Measurements from ENCODE around the gene LEMD3.

Gene LEMD3

DNA sequence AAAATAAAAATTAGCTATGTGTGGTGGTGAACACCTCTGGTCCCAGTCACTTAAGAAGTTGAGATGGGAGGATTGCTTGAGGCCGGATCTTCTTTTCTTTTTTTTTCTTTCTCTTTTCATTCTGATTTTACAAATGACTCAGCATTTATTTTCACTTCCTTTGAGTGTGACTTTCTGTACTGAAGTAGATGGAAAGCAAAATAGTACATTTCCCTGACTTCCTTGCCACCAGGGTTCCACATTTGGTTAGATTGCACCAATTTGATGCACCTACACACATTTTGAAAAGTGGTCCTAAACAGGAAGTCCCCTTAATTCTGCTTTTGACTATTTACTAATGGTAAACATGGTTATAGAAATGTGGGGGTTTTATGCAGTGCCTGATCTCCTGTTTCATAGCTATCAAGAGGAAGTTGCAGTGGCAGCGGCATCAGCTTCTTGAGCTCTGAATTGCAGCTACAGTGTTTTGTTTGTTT is 13.0 kb upstream of the LEMD3 start:
- Histone ChIP-seq H3K36me3 (no peaks in the 10 kb centered on the region), H3K9me3 (no peaks in the 10 kb centered on the region), H3K4me3 (no peak overlapping the region), H3K27me3 (peaks cover 0 to 12% of the 10 kb centered on the region in 2 donors), H3K4me1 (no peaks in the 10 kb centered on the region), H3K27ac (no peak overlapping the region)
- TF ChIP-seq, protein P1, sequence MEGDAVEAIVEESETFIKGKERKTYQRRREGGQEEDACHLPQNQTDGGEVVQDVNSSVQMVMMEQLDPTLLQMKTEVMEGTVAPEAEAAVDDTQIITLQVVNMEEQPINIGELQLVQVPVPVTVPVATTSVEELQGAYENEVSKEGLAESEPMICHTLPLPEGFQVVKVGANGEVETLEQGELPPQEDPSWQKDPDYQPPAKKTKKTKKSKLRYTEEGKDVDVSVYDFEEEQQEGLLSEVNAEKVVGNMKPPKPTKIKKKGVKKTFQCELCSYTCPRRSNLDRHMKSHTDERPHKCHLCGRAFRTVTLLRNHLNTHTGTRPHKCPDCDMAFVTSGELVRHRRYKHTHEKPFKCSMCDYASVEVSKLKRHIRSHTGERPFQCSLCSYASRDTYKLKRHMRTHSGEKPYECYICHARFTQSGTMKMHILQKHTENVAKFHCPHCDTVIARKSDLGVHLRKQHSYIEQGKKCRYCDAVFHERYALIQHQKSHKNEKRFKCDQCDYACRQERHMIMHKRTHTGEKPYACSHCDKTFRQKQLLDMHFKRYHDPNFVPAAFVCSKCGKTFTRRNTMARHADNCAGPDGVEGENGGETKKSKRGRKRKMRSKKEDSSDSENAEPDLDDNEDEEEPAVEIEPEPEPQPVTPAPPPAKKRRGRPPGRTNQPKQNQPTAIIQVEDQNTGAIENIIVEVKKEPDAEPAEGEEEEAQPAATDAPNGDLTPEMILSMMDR (IDR thresholded peaks at IDR 0.05) = no peak
- intact Hi-C loops (cut with DNase I; ENCODE audit: low total_unique reads) = no loop called here
- DNase-seq = no peak

DNA sequence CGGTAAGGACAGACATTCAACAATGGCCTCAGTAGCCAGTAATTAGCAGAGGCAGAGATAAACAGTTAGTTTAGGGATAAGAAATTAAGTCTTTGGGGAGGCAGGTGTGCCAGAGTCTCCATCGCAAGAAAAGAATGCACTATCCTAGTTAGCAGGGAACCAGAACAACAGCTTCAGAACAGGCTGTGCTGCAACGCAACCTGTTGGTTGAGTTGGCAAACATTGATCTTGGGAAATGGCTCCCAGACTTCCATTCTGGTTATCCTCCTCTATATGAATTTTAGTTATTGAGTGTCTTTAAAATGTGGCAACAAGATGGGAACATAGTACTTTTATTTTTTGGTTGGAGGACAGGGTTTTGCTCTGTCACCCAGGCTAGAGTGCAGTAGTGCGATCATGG is 12.3 kb upstream of the LEMD3 start:
- TF ChIP-seq, protein P1 (IDR thresholded peaks at IDR 0.05) = no peak
- no peaks in the 10 kb centered on the region for H3K9me3 ChIP-seq
- intact Hi-C loops (cut with DNase I; ENCODE audit: low total_unique reads) = no loop called here
- peaks cover 0 to 15% of the 10 kb centered on the region in 2 donors for H3K27me3 ChIP-seq
- no peaks in the 10 kb centered on the region for H3K36me3 ChIP-seq
- no peak for DNase-seq
- no peak overlapping the region for H3K27ac ChIP-seq
- no peaks in the 10 kb centered on the region for H3K4me1 ChIP-seq
- no peak overlapping the region for H3K4me3 ChIP-seq

DNA sequence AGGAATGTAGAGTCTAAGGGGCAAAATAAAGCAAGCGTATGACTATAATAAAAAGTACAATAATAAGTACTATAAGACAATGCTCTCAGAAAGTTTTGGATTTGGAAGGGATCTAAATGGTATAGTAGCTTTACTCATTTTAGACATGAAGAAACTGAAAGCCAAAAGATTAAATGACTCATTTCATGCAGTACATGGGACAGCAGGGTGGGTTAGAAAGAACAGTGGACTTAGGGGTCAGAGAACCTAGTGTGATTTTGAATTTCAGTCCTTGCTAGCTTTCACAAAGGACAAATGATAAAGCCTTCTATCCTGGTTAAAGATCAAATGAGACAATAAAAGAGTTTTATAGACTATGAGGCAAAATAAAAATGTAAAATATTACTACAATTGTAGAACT is 6.8 kb upstream of the LEMD3 start:
- intact Hi-C loops (cut with DNase I; ENCODE audit: low total_unique reads) = loop anchor here (10.0 kb wide), 1 partner anchor 112 kb away; the partner anchor contains the start of gene MSRB3
- Histone ChIP-seq H3K27ac (no peak overlapping the region), H3K36me3 (no peaks in the 10 kb centered on the region)

DNA sequence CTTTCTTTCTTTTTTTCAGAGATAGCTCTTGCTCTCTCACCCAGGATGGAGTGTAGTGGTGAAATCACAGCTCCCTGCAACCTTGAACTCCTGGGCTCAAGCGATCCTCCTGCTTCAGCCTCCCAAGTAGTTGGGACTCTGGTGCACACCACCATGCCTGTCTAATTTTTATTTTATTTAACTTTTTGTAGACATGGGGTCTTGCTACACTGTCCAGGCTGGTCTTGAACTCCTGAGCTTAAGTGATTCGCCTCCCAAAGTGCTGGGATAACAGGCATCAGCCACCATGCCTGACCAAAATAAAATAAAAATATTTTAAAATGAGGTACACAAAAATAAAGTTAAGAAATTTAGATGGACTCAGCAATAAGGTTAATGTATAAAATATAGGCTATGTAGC is 5.1 kb upstream of the LEMD3 start:
- TF ChIP-seq, protein P1 (IDR thresholded peaks at IDR 0.05) = no peak
- DNase-seq = no peak
- intact Hi-C loops (cut with DNase I; ENCODE audit: low total_unique reads) = loop anchor here (10.0 kb wide), 1 partner anchor 111 kb away; the partner anchor contains the start of gene MSRB3
- Histone ChIP-seq H3K4me1 (peaks cover 0 to 6% (median 3%) of the 10 kb centered on the region in 4 donors), H3K27ac (no peak overlapping the region), H3K27me3 (peaks cover 0 to 21% of the 10 kb centered on the region in 2 donors), H3K36me3 (no peaks in the 10 kb centered on the region), H3K9me3 (no peaks in the 10 kb centered on the region), H3K4me3 (no peak overlapping the region)

More for the DNA sequence above, 6.8 kb upstream of the LEMD3 start:
- no peak for DNase-seq
- no peaks in the 10 kb centered on the region for H3K9me3 ChIP-seq
- H3K4me3 ChIP-seq = no peak overlapping the region
- no peaks in the 10 kb centered on the region for H3K4me1 ChIP-seq
- TF ChIP-seq, protein P1 (IDR thresholded peaks at IDR 0.05) = no peak
- peaks cover 0 to 21% of the 10 kb centered on the region in 2 donors for H3K27me3 ChIP-seq

DNA sequence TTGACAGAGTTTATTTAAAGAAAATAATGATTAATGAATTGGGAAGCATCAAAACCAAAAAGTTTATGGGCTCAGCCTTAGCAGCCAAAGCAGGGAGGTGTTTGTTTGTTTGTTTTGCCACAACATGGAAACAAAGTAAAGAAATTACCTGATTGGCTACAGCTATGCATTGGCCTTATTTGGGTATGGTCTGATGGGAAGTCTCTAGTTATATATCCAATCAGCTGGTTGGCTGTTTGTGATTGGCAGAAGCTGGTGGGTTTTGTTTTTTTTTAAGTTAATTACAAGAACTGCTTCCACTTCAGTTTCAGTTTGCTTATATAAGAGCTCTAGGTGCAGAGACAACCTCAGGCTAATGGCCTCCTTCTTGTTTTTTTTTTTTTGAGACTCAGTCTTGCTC is 4.6 kb upstream of the LEMD3 start:
- Histone ChIP-seq H3K9me3 (no peaks in the 10 kb centered on the region), H3K27ac (no peak overlapping the region), H3K27me3 (peaks cover 0 to 21% of the 10 kb centered on the region in 2 donors), H3K4me1 (peaks cover 0 to 6% (median 3%) of the 10 kb centered on the region in 4 donors), H3K4me3 (no peak overlapping the region), H3K36me3 (no peaks in the 10 kb centered on the region)
- intact Hi-C loops (cut with DNase I; ENCODE audit: low total_unique reads) = loop anchor here (10.0 kb wide), 1 partner anchor 110 kb away; the partner anchor contains the start of gene MSRB3
- TF ChIP-seq, protein P1 (IDR thresholded peaks at IDR 0.05) = no peak
- no peak for DNase-seq

Data from tibial artery (tissue), 4 donors.